HepG2 (cell line): ENCODE measurements around the gene HTR2A. TPM values are rescaled to one million over a fixed set of nuclear protein-coding genes. Genes with fewer than 3 reads are reported as not detected.
A peak's percentile ranks its signal among the peaks of the same experiment; 100 is the strongest.

Experiments
- ATM ChIP-seq: fragments of 450-650 bp; IDR thresholded peaks from 2 replicates; pipeline ENCODE4 v1.7.1; 2017; ENCODE audit warnings: mild to moderate bottlenecking, borderline replicate concordance
- BCL3 ChIP-seq: sonication (generic); formaldehyde crosslinking; IDR thresholded peaks from 2 replicates; pipeline ENCODE4 v1.5.1; 2020; ENCODE audit warnings: mild to moderate bottlenecking, missing genetic modification reagents, moderate library complexity
- FOSL1 ChIP-seq: sonication (generic); formaldehyde crosslinking; IDR thresholded peaks from 2 replicates; pipeline ENCODE4 v1.9.0; 2021; ENCODE audit warnings: missing genetic modification reagents, borderline replicate concordance
- HCFC1 ChIP-seq: fragments of 150-350 bp; IDR thresholded peaks from 2 replicates; pipeline ENCODE4 v1.6.1; 2014; ENCODE audit warnings: low read depth, low read length
- KDM5A ChIP-seq: fragments of 200-600 bp; sonication (generic); IDR thresholded peaks from 2 replicates; pipeline ENCODE4 v1.7.0; 2018; ENCODE audit warnings: antibody characterized with exemption, mild to moderate bottlenecking, low read length, borderline replicate concordance
- MTA1 ChIP-seq: sonication (generic); formaldehyde crosslinking; IDR thresholded peaks from 2 replicates; pipeline ENCODE4 v1.4.0; 2020; ENCODE audit warnings: missing genetic modification reagents, mild to moderate bottlenecking, borderline replicate concordance
- NR2F6 ChIP-seq, 2 experiments: IDR thresholded peaks; 2 replicates each; pipeline ENCODE4 v1.6.1; 2016; ENCODE audit warnings: antibody characterized with exemption in 1 of 2, mild to moderate bottlenecking in 1 of 2
- SMYD3 ChIP-seq: sonication (generic); formaldehyde crosslinking; IDR thresholded peaks from 2 replicates; pipeline ENCODE4 v1.8.1; 2023; ENCODE audit warnings: mild to moderate bottlenecking, missing genetic modification reagents
- SP1 ChIP-seq, 2 experiments: fragments of 450-650 bp in 1 of 2; sonication (generic) in 1 of 2; formaldehyde crosslinking in 1 of 2; IDR thresholded peaks; 2 replicates each; pipeline versions ENCODE4 v1.4.0 to v1.6.1; 2016 to 2020; ENCODE audit warnings: missing genetic modification reagents in 1 of 2
- SP4 ChIP-seq: sonication (generic); formaldehyde crosslinking; IDR thresholded peaks from 2 replicates; pipeline ENCODE4 v1.8.1; 2023; ENCODE audit warnings: mild to moderate bottlenecking, missing genetic modification reagents
- ZBTB3 ChIP-seq: sonication (generic); formaldehyde crosslinking; IDR thresholded peaks from 2 replicates; pipeline ENCODE4 v1.4.0; 2020; ENCODE audit warnings: low read depth, mild to moderate bottlenecking, moderate library complexity, missing genetic modification reagents, borderline replicate concordance
- ZMYM2 ChIP-seq: sonication (generic); formaldehyde crosslinking; IDR thresholded peaks from 2 replicates; pipeline ENCODE4 v1.8.0; 2022; ENCODE audit warnings: mild to moderate bottlenecking, missing genetic modification reagents
- ZNF136 ChIP-seq: sonication (generic); formaldehyde crosslinking; IDR thresholded peaks from 2 replicates; pipeline ENCODE4 v1.8.1; 2022; ENCODE audit warnings: low read depth, mild to moderate bottlenecking, moderate library complexity, missing genetic modification reagents
- ZNF253 ChIP-seq: sonication (generic); formaldehyde crosslinking; IDR thresholded peaks from 2 replicates; pipeline ENCODE4 v1.8.0; 2022; ENCODE audit warnings: mild to moderate bottlenecking, missing genetic modification reagents, borderline replicate concordance
- ZNF468 ChIP-seq: sonication (generic); formaldehyde crosslinking; IDR thresholded peaks from 2 replicates; pipeline ENCODE4 v1.8.0; 2022; ENCODE audit warnings: mild to moderate bottlenecking, moderate library complexity, missing genetic modification reagents
- ZNF549 ChIP-seq: sonication (generic); formaldehyde crosslinking; IDR thresholded peaks from 2 replicates; pipeline ENCODE4 v1.5.0; 2020; ENCODE audit warnings: missing genetic modification reagents
- ZNF563 ChIP-seq: sonication (generic); formaldehyde crosslinking; IDR thresholded peaks from 2 replicates; pipeline ENCODE4 v1.8.0; 2022; ENCODE audit warnings: mild to moderate bottlenecking, moderate library complexity, missing genetic modification reagents
- ZNF619 ChIP-seq: sonication (generic); formaldehyde crosslinking; IDR thresholded peaks from 2 replicates; pipeline ENCODE4 v1.4.0; 2020; ENCODE audit warnings: mild to moderate bottlenecking, missing genetic modification reagents
- ZNF691 ChIP-seq: sonication (generic); formaldehyde crosslinking; IDR thresholded peaks from 2 replicates; pipeline ENCODE4 v1.4.0; 2020; ENCODE audit warnings: missing genetic modification reagents, low read depth, mild to moderate bottlenecking, borderline replicate concordance
- ZNF724P ChIP-seq: sonication (generic); formaldehyde crosslinking; IDR thresholded peaks from 2 replicates; pipeline ENCODE4 v1.8.0; 2022; ENCODE audit warnings: missing genetic modification reagents, borderline replicate concordance
- polyA plus RNA-seq, 8 experiments: library from polyadenylated mRNA; depleted of rRNA in 3 of 8; stranded (reverse) in 7 of 8; unstranded in 1 of 8; fragments of >200 nt; fragmentation: Illumina TruSeq in 4 of 8; extraction: Trizol in 4 of 8; gene quantifications; 2 replicates each; pipeline versions ENCODE4 v1.2.1 to v1.2.3, GENCODE V29; 2011 to 2016; ENCODE audit warnings: low read depth in 4 of 8, missing spikeins in 1 of 8, mixed read lengths in 1 of 8; ENCODE audit not compliant: insufficient read depth in 1 of 8
- total RNA-seq, 5 experiments: library from RNA; depleted of rRNA; stranded (reverse); fragments of >200 nt; fragmentation: Illumina TruSeq; extraction: Trizol; gene quantifications; 2 replicates each; pipeline ENCODE4 v1.2.3, GENCODE V29; 2016; ENCODE audit warnings: low read depth in 1 of 5
- TF ChIP-seq, protein P1 (sequence below): sonication (generic); formaldehyde crosslinking; conservative IDR thresholded peaks from 2 replicates; pipeline ENCODE4 v1.4.0; 2020; ENCODE audit warnings: missing genetic modification reagents
- TF ChIP-seq, protein P2 (sequence below): IDR thresholded peaks from 2 replicates; pipeline ENCODE4 v1.6.1; 2016; ENCODE audit warnings: missing compliant biosample characterization, missing genetic modification reagents, borderline replicate concordance

HTR2A gene
- total and polyA plus RNA-seq, 2 of the 13 experiments (the other 11 are each of a cell fraction or from before 2014, with no cell fraction given) = not detected

DNA sequence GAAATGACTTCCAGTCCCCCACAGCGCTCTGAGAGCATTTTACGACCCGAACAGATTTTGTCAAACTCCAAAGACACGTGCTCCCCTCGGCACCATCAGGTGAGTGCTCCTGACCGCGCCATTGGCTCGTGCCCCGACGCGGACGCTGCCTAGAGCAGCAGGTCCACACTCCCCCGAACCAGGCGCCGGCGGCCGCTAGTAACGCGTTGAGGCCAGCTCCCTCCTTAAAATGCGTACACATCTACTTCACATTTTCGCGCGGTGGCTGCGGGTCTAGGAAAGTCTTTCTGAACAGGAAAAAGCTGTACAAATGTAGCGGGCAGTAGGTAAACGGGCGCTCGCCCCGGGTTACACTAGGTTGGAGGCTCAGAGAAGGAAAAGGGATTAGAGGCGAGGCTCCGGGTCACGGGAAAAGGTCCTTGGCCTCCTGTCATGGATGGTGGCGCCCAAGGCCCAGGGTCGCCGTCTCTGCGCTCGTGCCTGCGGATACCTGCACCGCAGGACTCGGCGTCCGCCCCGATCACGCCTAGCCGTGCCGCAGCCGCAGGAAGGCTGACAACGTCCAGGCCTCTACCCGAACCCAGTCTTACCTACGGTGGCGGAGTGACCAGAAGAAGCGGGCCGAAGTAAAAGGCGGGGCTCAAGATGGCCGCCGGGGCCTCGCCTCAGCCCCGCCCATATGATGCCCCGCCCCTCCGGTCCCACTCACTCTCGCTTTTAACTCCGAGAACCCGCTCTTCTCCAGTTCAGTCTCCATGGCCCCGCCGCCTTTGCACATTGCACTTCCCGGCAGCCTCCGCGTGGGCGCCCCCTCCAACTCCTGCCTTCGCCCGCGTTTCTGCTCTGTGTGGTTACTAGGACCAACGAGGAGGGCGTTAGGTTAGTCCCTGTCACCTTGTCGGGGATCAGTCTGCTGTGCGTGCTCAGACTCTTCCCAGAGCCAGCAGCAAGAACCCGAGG lies 100.1 kb downstream of the HTR2A start, which contains the start of gene ESD (continued):
- TF ChIP-seq, protein P1, sequence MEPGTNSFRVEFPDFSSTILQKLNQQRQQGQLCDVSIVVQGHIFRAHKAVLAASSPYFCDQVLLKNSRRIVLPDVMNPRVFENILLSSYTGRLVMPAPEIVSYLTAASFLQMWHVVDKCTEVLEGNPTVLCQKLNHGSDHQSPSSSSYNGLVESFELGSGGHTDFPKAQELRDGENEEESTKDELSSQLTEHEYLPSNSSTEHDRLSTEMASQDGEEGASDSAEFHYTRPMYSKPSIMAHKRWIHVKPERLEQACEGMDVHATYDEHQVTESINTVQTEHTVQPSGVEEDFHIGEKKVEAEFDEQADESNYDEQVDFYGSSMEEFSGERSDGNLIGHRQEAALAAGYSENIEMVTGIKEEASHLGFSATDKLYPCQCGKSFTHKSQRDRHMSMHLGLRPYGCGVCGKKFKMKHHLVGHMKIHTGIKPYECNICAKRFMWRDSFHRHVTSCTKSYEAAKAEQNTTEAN (CRISPR knock-in tag) = peak; percentile 64; the same call in 1 of the 2 replicates
- TF ChIP-seq MTA1 (CRISPR knock-in tag) (peak; percentile 87; the same call in 1 of the 2 replicates), ZNF549 (CRISPR knock-in tag) (no peak), ZNF724P (CRISPR knock-in tag) (peak; percentile 65), ZNF136 (CRISPR knock-in tag) (0 out of 2 replicates have a peak, but pooled peaks have one; percentile 20), ZNF691 (peak; percentile 12; the same call in 1 of the 2 replicates), SMYD3 (CRISPR knock-in tag) (no peak), ZMYM2 (CRISPR knock-in tag) (no peak; the same call in 1 of the 2 replicates), ZNF563 (peak; percentile 83; the same call in 1 of the 2 replicates), HCFC1 (no peak), ZBTB3 (CRISPR knock-in tag) (no peak), ZNF468 (CRISPR knock-in tag) (no peak), SP1 (IDR thresholded peaks at IDR 0.05) (no peak), SP1 (CRISPR knock-in tag; IDR thresholded peaks at IDR 0.05) (peak; percentile 65; the same call in 1 of the 2 replicates), ATM (no peak), SP4 (CRISPR knock-in tag) (peak; percentile 61), NR2F6 (IDR thresholded peaks at IDR 0.05) (peak; percentile 49; the same call in 1 of the 2 replicates), NR2F6 (CRISPR knock-in tag; IDR thresholded peaks at IDR 0.05) (peak; percentile 43), ZNF253 (peak; percentile 87; the same call in 1 of the 2 replicates), ZNF619 (CRISPR knock-in tag) (0 out of 2 replicates have a peak, but pooled peaks have one; percentile 31), BCL3 (CRISPR knock-in tag) (0 out of 2 replicates have a peak, but pooled peaks have one; percentile 47), FOSL1 (CRISPR knock-in tag) (0 out of 2 replicates have a peak, but pooled peaks have one; percentile 26), KDM5A (peak; percentile 68; the same call in 1 of the 2 replicates)
- TF ChIP-seq, protein P2, sequence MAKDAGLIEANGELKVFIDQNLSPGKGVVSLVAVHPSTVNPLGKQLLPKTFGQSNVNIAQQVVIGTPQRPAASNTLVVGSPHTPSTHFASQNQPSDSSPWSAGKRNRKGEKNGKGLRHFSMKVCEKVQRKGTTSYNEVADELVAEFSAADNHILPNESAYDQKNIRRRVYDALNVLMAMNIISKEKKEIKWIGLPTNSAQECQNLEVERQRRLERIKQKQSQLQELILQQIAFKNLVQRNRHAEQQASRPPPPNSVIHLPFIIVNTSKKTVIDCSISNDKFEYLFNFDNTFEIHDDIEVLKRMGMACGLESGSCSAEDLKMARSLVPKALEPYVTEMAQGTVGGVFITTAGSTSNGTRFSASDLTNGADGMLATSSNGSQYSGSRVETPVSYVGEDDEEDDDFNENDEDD = peak; percentile 89
